ENCODE results near the gene MED4. TPM values are rescaled to one million over a fixed set of nuclear protein-coding genes. Genes with fewer than 3 reads are reported as not detected.

MED4 gene
- polyA plus RNA-seq, 1 of the 3 experiments (the other 2 are of a cell fraction) = 42.2 TPM

- TF ChIP-seq ZBTB33 (IDR thresholded peaks at IDR 0.05; ENCODE audit: borderline replicate concordance, low read depth) (no peak), IRF3 (IDR thresholded peaks at IDR 0.05; ENCODE audit: low read depth, low read length) (no peak), NRF1 (IDR thresholded peaks at IDR 0.05; ENCODE audit: low read depth, low read length) (no peak)
- TF ChIP-seq, protein P1, sequence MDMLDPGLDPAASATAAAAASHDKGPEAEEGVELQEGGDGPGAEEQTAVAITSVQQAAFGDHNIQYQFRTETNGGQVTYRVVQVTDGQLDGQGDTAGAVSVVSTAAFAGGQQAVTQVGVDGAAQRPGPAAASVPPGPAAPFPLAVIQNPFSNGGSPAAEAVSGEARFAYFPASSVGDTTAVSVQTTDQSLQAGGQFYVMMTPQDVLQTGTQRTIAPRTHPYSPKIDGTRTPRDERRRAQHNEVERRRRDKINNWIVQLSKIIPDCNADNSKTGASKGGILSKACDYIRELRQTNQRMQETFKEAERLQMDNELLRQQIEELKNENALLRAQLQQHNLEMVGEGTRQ (IDR thresholded peaks at IDR 0.05; ENCODE audit: borderline replicate concordance, low read depth, low read length) = no peak
Measured at GRCh38 chr13:48093588-48093987, 1.3 kb downstream of the MED4 start (continued).

- DNase-seq = no peak
- Histone ChIP-seq H3K4me2 (no peak overlapping the region), H2AFZ (ENCODE audit: low read depth) (no peak overlapping the region), H4K20me1 (ENCODE audit: insufficient read depth) (peaks cover 22% of the 10 kb centered on the region; the same call in 1 of the 2 replicates), H3K79me2 (ENCODE audit: insufficient read depth) (peaks cover 74% of the 10 kb centered on the region), H3K9me2 (no peaks in the 10 kb centered on the region), H3K9me3 (no peaks in the 10 kb centered on the region), H3K27me3 (ENCODE audit: insufficient read depth) (no peaks in the 10 kb centered on the region), H3K36me3 (replicated peaks in 1 of 2; ENCODE audit: control insufficient read depth in 1 of 2, insufficient read depth in 2 of 2, low read length in 1 of 2) (peaks cover 32 to 50% of the 10 kb centered on the region in 2 experiments), H3K9ac (no peak overlapping the region), H3K4me3 (ENCODE audit: low read depth in 2 of 2, low read length in 1 of 2) (no peak overlapping the region), H3K4me1 (ENCODE audit: control insufficient read depth in 1 of 2, insufficient read depth in 2 of 2, low read depth in 1 of 2, low read length in 1 of 2) (no peaks in the 10 kb centered on the region; a peak in 1 of 4 replicates), H3F3A (replicated peaks; ENCODE audit: insufficient read depth) (peaks cover 3% of the 10 kb centered on the region), H3K27ac (ENCODE audit: low read depth in 2 of 2, low read length in 1 of 2) (no peak overlapping the region)
- TF ChIP-seq EP300 (IDR thresholded peaks at IDR 0.05; ENCODE audit: borderline replicate concordance in 1 of 2, low read depth in 1 of 2, low read length in 1 of 2) (no peak), TEAD4 (IDR thresholded peaks at IDR 0.05; ENCODE audit: borderline replicate concordance, insufficient read depth) (no peak), CTCF (IDR thresholded peaks at IDR 0.05) (no peak), GATA2 (CRISPR knock-in tag; IDR thresholded peaks at IDR 0.05) (no peak), RXRA (IDR thresholded peaks at IDR 0.05; ENCODE audit: borderline replicate concordance, low read depth) (no peak), TCF12 (IDR thresholded peaks at IDR 0.05) (no peak), NRF1 (IDR thresholded peaks at IDR 0.05; ENCODE audit: low read depth, low read length) (no peak)
- ChIA-PET CTCF (no interaction called here), POLR2A (no interaction called here)
- WGBS (ENCODE audit: low lambda C conversion rate) = 83% methylated on average over 2 of the region's 2 CpGs
Measured at GRCh38 chr13:48086272-48086671, 8.6 kb downstream of the MED4 start.

Measured in SK-N-SH (cell line).